ELF-1 (cell line): ENCODE results near the gene GADD45GIP1.
A peak's percentile ranks its signal among the peaks of the same experiment; 100 is the strongest.
"Not testable (repeated sequence)": the region's sequence is repeated elsewhere in the genome, so short reads cannot be mapped to it uniquely, and the experiment has no call there.

Experiments used
- DNase-seq: peaks from one replicate; pipeline ENCODE4 v3.0.0-alpha.2; 2016; ENCODE audit warnings: low read depth, low spot score

Gene GADD45GIP1

DNA sequence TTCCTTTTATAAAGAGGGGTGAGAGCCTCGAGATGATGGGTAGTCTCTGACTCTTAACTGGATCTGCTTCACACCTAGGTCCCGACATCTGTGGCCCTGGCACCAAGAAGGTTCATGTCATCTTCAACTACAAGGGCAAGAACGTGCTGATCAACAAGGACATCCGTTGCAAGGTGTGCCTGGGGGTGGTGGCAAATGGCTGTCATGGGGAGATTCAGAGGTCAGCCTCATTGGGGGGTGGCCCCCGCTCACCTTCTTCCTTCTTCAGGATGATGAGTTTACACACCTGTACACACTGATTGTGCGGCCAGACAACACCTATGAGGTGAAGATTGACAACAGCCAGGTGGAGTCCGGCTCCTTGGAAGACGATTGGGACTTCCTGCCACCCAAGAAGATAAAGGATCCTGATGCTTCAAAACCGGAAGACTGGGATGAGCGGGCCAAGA, 17.0 kb downstream of the GADD45GIP1 start:
- DNase-seq = no peak

DNA sequence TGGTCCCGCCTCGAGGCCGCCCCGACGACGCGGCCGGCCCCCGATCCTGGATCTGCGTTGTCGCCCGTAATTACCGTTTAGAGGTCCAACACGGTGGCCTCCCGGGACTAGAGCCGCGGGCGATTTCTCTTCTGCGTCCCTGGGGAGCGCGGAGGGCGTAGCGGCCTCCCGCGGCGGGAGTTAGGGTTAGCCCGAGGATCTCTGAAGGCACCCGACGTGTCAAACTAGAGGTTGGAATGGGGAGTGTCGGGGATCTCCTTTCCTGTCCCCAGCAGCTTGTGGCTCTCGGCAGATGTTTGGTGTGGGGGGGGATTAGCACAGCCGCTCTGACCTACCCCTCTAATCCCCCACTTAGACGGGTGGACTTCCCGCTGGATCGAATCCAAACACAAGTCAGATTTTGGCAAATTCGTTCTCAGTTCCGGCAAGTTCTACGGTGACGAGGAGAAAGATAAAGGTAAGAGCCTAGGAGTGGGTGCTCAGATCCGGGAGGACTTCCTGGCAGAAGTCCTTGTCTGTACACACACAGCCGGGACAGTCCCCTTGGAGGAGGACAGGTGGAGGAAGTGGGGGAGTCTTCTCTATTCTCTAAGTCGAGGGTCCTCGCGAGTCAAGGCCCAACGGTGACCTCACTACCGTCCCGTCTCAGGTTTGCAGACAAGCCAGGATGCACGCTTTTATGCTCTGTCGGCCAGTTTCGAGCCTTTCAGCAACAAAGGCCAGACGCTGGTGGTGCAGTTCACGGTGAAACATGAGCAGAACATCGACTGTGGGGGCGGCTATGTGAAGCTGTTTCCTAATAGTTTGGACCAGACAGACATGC, 18.0 kb downstream of the GADD45GIP1 start:
- no peak for DNase-seq

- DNase-seq = peak; percentile 98
Measured at GRCh38 chr19:12937927-12938778, 18.9 kb downstream of the GADD45GIP1 start, which contains the start of gene CALR. Gene CALR (plus strand): TSS chr19:12938609. CDS start chr19:12938680, 71 bp downstream.

DNA sequence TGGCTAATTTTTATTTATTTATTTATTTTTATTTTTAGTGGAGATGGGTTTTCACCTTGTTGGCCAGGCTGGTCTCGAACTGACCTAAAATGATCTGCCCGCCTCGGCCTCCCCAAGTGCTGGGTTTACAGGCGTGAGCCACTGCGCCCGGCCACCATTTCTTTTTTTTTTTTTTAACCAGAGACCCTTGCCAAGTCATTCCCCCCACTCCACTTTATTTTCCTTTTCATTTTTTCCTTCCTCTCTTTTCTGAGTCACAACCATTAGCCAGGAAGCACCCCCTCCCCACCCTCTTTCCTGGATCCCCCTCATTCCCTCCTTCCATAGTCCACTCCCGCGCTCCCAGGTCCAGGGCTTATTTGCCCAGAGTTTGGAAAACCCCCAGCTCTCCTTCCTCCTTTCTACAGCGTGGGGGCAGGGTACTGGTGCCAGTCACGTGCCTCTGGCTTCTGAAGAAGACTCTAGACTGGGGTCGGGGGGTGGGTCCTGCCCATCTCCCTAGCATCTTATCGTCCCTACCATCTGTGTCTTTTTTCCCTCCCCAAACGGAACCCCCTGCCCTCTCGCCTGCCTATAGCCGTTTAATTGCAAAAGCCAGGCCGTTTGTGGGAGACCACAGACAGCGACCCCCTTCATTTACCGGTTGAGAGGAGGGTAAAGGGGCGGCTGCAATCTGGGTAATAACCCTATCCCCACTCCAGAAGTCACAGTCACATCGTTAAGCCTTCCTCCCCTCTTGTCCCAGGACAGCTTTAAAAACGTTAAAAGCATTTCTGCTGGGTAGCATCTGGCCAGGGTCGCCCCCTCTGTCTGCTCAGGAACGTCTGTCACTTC, 19.7 kb downstream of the GADD45GIP1 start:
- DNase-seq = peak; percentile 49

DNA sequence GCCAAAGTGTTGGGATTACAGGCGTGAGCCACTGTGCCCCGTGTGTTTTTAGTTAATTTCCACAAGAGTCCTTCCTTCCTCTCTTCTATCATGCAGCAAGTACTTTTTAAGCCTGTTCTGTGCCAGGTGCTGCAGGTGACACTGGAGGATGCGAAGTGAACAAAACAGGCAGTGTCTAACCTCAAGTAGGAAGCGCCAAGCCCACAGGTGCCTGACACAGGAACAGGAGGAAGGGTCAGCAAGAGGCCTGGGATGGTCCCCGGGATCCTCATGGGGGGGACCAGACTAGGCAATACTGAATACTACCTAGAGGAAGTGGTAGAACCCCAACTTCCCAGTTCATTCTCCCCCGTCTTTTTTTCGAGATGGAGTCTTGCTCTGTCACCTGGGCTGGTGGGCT, 20.4 kb downstream of the GADD45GIP1 start:
- no peak for DNase-seq

GRCh38 chr19:12935071-12935470, 22.0 kb downstream of the GADD45GIP1 start:
- DNase-seq = no peak

- DNase-seq = peak; percentile 93
Measured at GRCh38 chr19:12933287-12934072, 23.5 kb downstream of the GADD45GIP1 start, which contains the start of gene FARSA. Gene FARSA (minus strand): TSS chr19:12933711. CDS start chr19:12933696, 15 bp downstream.

DNA sequence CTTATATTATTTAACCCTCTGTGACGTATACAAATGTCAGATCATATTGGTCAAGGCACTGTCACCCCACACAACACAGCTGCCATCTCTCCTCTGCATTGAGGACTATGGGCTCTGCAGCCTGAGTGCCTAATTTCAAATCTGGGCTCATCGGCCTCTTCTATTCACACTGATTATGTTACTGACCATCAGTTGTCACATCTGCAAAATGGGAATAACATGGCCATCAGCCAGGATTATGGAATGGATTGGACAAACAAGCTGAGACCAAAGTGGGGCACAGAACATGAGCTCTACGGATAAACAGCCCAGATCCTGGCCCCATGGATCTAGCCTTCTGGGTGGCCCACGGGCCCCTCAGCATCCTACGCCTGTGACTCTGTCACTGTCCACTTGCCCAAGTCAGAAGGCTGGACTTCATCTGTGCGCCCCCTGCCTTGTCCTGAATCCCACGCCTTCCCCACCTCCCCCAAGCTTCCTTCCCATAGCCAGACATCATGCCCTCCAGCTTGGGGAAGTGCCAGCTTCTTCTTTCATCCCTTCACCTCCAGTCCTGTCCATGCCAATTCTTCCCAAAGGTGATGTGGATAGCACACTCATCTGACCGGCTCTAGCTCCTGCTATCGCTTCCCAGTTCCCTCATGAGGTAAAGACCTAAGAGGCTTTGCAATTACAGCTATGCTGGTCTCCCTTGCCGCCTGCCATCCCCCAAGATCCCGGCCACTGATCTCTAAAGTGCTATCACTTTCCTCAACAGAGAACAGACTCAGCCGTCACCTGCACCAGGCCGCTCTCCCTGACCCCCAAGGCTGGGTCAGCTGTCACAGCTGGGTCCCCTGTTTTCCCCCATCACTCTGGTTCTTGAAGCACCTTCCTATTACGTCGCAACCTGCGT, 24.4 kb downstream of the GADD45GIP1 start:
- DNase-seq = no peak

DNA sequence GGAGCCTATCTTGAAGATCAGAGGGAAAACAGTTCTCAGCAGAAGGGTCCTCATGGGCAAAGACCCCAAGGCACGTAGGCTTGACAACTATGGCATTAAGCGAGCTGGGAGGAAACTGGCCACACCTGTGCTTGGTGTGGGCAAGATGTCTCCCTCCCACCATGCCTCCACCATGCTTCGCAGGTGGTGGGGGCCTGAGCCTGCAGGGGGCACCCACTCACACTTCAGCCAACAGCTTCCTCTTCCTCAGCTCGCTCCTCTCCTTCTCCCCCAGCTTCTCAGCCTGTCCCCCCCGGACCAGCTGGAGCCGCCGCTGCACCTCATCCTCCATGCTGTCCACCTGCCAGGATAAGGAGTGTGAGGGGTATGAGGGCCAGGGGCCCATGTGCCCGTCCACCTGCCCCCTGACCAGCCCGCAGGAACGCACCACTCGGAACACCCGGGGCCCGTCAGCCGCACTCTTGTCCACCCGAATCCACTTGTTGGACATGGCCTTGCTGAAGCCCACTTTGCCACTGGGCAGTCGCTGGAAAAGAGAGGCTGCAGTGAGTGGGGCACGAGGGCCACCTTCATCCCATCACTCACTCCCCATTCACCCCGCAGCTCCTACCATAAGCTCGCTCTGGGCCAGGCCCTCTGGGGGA, 26.9 kb downstream of the GADD45GIP1 start:
- DNase-seq = no peak

- DNase-seq = no peak
Measured at GRCh38 chr19:12924621-12925310, 32.3 kb downstream of the GADD45GIP1 start.

DNA sequence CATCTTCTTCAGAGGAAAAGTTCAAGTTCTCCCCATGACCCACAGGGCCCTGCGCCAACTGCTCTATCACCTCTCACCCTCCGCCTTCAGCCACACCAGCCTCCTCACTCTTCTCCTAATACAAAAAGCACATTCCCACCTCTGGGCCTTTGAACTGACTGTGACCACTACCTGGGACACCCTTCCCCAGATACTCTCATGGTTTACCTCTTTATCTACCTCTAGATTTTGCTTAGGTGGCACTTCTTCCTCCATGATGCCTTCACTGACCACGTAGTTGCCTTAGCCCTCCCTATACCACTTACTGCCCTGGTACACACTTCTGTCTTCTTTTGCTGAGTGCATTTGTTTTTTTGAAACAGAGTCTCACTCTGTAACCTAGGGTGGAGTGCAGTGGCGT, 34.1 kb downstream of the GADD45GIP1 start:
- DNase-seq = no peak

DNA sequence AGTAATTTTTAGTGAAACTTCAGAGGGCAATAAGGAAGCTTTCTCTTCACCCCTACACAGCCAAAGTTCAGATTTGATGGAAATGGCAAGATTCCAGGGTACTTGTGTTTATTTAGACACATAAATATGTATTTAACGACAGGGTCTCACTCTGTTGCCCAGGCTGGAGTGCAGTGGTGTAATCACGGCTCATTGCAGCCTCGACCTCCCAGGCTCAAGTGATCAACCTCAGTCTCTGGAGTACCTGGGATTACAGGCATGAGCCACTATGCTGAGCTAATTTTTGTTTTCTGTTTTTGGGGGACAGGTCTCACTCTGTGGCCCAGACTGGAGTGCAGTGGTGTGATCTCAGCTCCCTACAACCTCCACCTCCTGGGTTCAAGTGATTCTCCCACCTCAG, 36.0 kb downstream of the GADD45GIP1 start:
- no peak for DNase-seq

DNA sequence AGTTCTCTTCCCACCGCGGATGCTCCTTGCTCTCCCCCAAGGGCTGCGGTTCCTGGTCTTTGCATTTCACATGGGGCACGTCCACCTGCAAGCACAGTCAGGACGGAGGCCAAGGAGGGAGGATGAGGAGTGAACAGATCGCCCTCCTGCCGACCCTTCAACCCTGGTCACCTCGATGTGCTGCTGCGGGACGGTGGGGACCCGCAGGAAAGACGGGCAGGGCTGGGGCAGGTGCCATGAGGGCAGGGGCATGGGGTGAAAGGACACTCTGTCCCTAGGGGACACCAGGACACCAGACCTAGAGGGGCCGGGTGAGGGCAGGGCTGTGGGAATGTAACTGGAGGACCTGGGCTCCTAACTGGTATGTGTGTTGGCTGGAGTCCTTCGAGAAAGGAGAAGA, 38.8 kb downstream of the GADD45GIP1 start:
- no peak for DNase-seq

GRCh38 chr19:12915860-12916259, 41.2 kb downstream of the GADD45GIP1 start:
- DNase-seq = not testable (repeated sequence)

DNA sequence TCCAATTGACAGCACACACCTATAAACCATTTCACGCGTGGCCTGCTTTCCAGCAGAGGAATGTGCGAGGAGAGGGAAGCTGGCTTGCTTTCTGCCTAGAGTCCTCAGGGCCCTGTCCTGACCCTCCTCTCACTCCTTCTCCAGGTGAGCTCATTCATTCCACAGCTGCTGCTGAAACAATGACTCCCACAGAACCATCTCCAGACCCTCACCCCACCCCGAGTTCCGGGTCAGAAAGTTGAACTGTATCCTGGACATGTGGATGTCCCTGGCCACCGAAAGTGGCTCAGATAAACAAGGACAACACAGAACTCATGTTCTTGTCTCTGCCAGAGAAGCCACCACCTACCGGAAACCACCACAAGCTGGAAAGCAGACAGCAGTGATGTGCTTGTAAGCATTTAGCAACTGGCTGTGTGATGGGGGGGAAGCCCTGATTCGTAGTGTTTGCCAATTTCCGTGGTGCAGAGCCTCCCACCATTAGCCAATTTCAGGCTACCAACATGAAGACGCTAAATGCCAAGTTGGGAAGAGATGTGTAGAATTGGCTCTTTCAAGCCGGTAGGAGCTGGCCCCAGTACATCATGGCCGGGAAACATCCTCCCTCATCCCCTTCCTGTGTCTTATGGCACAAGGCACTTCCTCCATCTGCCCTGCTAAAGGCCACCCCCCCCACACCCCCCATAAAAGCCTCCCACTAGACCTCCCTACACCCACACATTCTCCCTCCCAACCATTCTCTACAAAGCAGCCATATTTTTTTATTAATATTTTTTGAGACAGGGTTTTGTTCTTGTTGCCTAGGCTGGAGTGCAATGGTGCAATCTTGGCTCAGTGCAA, 43.0 kb downstream of the GADD45GIP1 start:
- peak; percentile 43 for DNase-seq

DNA sequence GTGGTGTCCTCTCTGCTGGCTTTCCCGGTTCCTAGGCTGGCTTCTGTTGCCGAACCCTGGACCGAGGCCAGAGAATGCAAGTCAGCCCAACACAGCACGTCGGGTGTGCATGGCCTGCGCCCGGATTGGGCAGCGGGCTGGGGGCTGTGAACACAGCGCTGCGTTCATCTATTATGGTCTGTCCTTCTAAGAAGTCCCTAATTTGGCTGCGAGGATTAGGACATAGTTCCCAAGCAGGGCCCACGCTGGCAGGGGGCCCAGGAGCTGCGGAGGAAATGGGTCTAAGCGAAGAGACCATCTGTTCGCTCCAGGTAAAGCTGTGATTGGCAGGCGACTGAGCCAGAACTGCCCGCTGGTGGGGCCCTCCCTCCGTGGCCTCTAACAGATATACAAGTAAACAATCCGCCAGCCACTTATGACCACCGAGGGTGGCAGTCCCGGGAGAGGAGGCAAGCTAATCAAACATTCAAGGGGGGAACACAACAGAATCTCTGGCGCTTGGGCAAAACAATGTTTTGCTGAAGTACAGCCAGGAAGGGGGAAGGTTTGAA, 43.9 kb downstream of the GADD45GIP1 start:
- peak; percentile 70 for DNase-seq

DNA sequence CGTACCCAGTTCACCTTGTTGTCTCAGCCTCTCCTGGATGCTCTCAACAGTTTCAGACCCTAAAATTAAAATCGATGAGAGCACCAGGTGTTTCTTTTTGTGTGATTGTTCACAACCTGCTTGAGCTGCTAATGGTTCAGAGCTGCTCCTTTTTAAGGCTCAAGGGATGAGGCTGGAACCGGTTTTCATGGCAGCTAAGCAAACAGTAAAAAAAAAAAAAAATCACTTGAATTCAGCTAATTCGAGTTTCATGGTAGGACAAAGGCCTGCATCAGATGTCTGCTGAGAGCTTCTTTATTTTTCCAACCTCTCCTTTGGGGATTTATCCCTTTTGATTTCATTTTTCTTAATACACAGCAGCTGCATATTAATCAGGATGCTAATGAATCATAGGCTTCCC, 44.5 kb downstream of the GADD45GIP1 start:
- no peak for DNase-seq
